GM19239 (cell line): ENCODE results near the gene CEP350.

ENCODE experiments used
- DNase-seq: peaks from one replicate; pipeline ENCODE4 v3.0.0; 2011; ENCODE audit warnings: low spot score; ENCODE audit not compliant: insufficient read length
- FAIRE-seq: peaks from 2 replicates; lab custom pipeline; 2011; peaks lifted over from hg19 to GRCh38; lab: Jason Lieb, UNC

CEP350 gene, protein sequence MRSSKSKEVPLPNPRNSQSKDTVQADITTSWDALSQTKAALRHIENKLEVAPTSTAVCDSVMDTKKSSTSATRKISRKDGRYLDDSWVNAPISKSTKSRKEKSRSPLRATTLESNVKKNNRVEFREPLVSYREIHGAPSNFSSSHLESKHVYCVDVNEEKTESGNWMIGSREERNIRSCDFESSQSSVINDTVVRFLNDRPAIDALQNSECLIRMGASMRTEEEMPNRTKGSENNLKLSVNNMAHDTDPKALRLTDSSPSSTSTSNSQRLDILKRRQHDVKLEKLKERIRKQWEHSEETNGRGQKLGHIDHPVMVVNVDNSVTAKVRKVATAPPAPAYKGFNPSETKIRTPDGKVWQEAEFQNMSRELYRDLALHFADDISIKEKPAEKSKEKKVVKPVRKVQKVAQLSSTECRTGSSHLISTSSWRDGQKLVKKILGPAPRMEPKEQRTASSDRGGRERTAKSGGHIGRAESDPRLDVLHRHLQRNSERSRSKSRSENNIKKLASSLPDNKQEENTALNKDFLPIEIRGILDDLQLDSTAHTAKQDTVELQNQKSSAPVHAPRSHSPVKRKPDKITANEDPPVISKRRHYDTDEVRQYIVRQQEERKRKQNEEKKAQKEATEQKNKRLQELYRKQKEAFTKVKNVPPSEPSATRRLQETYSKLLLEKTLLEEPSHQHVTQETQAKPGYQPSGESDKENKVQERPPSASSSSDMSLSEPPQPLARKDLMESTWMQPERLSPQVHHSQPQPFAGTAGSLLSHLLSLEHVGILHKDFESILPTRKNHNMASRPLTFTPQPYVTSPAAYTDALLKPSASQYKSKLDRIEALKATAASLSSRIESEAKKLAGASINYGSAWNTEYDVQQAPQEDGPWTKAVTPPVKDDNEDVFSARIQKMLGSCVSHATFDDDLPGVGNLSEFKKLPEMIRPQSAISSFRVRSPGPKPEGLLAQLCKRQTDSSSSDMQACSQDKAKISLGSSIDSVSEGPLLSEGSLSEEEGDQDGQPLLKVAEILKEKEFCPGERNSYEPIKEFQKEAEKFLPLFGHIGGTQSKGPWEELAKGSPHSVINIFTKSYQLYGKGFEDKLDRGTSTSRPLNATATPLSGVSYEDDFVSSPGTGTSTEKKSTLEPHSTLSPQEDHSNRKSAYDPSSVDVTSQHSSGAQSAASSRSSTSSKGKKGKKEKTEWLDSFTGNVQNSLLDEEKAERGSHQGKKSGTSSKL (N-terminal part only)

DNA sequence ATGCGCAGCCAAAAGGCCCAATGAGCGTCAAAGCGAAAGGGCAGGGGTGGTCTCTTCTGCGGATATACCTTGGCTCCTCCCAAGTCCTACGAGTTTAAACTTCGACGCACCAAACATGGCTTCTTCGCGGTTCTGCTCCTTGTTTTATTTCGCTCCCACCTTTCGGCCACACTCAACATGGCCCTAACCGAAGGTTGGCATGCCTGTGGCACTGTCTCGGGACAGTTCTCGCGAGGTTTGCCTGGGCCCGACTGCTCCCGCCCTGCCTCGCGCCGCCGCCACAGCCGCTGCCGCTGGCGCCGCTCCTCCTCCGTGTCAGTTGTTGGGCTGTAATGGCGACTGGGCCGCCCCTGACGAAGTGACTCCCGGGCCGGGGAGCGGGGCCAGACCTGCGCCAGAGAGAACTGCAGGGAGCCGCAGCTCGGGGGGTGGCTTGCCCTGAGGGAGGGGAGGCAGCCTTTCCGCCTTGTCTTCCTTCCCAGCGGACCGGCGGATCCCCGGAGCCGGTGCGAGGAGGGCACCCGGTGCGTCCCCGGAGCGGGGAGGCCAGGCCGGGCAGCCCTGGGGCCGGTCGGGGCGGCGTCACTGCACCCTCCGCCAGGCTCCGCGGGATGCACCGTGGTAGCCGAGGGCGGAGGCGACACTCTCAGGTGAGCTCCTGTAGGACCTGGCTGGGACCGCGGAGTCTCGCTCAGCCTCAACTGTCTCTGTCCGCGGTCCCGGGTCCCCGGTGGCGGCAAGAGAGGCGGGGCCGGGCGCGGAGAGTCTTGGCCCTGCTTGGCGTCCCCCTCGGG lies at the start of gene CEP350:
Gene CEP350, plus strand, starts transcription at position 318 of the 794 bp plus-strand sequence. CDS start 31,372 bp downstream, outside the sequence.
- DNase-seq, result peak; percentile 60
- FAIRE-seq, result peak; percentile 98

GRCh38 chr1:179910934-179911333 lies 43.7 kb upstream of the CEP350 start:
- no peak for DNase-seq
- FAIRE-seq, result no peak

DNA sequence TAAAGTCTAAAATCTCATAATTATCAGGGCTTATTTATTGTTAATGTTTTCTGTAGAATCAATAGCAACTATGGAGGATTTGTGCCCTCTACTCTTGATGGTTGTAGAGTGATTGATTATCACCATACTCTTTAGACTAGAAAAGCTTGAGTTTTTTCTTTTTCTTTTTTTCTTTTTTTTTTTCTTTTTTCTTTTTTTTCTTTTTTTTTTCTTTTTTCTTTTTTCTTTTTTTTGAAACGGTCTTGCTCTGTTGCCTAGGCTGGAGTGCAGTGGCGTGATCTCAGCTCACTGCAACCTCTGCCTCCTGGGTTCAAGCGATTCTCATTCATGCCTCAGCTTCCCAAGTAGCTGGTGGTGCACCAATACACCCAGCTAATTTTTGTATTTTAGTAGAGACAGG lies 42.8 kb upstream of the CEP350 start:
- FAIRE-seq (no peak), DNase-seq (no peak)

DNA sequence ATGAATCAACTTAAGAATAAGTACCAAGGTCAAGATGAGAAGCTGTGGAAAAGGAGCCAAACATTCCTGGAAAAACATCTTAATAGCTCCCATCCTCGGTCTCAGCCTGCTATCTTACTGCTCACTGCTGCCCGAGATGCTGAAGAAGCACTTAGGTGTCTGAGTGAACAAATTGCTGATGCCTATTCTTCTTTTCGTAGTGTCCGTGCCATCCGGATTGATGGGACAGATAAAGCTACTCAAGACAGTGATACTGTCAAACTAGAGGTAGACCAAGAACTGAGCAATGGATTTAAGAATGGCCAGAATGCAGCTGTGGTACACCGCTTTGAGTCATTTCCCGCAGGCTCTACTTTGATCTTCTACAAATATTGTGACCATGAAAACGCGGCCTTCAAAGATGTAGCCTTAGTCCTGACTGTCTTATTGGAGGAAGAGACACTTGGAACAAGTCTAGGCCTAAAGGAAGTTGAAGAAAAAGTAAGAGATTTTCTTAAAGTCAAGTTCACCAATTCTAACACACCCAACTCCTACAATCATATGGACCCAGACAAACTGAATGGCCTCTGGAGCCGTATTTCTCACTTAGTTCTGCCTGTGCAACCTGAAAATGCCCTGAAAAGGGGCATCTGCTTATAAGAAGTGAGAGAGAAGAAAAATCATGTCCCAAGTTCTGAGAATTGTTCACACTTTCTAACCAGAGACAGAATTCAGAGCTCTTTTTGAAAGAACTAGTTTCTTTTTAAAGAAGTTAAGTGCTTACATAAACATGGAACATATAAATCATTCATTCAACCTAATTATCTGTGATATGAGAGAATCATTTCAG lies 36.8 kb upstream of the CEP350 start:
- no peak for DNase-seq

DNA sequence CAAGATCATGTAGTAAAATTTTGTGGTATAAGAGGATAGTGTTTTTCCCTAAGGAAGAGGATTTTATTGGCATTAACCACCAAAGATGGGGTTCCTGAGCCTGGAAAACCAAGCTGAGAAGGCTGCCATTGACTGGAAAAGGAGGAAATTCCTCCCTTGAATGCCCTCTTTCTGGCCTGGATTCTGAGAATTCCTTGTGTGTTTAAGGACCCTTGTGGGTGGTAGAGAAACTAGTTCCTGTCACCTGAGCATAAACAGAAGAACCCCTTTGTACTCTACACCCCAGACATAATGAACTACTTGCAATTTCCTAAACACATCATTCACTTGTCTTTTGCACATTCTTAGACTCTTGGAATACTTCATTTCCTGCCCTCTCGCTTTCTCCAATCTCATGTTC lies 33.1 kb upstream of the CEP350 start:
- DNase-seq, result no peak
- FAIRE-seq, result no peak

More for the DNA sequence above, 36.8 kb upstream of the CEP350 start:
- FAIRE-seq, result no peak

DNA sequence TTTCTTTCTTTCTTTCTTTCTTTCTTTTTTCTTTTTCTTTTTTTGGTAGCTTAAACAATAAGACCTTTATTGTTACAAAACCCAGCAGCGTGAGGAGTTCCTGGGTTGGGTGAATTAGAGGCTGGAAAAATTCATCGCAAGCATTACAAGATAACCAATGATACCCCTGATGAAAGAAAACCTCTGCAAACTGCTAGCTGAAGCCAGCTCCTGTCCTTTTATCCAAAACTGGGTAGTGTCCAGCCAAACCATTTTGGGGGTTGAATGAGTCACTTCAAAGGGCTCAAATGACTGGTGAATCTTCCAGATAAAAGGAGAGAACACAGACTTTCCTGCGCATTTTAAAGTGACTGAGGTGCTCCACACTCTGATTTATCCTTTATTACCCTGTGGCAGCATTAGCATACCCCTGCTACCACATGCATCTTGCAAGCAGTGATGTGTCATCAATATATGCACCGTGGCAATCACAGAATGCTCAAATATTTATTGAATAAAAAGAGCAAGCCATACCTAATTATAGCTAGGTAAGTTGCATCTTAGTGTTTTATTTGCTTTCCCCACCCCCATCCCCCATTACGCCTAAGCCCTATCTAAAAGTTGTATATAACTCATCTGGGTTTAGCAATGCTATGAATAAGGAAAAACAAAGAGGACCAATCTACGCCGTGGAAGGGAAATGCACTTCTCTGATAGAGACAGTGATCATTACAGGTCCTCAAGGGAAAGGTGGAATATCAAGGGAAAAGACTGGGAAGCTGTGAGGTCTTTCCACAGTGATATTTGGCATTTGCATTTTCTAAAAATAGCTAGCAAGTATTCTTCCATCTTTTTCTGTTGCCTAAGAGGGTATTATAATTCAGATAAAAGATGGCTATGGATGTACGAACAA lies 32.4 kb upstream of the CEP350 start:
- FAIRE-seq (no peak), DNase-seq (no peak)

DNA sequence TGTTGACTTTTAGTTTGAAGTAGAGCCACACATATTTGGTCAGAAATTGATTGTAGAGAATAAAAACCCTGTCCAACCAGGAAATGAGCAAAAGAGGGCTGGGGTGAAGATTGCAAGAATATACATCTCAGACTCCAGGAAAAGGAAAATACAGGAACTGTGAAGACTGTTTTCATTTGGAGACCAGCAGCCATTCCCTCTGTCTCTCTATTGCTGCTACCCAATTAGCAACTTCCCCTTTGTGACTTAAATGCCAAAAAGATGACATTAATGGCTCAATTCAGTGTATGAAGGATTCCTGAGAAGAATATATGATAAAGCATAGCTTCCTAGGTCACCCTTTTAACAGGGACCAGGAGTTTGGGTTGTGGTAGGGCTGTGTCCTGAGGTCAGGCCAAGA lies 31.6 kb upstream of the CEP350 start:
- DNase-seq, result no peak
- FAIRE-seq, result no peak

- DNase-seq (no peak), FAIRE-seq (no peak)
Measured at GRCh38 chr1:179924268-179924667, 30.3 kb upstream of the CEP350 start.

- DNase-seq (no peak), FAIRE-seq (no peak)
Measured at GRCh38 chr1:179925302-179925701, 29.3 kb upstream of the CEP350 start.

DNA sequence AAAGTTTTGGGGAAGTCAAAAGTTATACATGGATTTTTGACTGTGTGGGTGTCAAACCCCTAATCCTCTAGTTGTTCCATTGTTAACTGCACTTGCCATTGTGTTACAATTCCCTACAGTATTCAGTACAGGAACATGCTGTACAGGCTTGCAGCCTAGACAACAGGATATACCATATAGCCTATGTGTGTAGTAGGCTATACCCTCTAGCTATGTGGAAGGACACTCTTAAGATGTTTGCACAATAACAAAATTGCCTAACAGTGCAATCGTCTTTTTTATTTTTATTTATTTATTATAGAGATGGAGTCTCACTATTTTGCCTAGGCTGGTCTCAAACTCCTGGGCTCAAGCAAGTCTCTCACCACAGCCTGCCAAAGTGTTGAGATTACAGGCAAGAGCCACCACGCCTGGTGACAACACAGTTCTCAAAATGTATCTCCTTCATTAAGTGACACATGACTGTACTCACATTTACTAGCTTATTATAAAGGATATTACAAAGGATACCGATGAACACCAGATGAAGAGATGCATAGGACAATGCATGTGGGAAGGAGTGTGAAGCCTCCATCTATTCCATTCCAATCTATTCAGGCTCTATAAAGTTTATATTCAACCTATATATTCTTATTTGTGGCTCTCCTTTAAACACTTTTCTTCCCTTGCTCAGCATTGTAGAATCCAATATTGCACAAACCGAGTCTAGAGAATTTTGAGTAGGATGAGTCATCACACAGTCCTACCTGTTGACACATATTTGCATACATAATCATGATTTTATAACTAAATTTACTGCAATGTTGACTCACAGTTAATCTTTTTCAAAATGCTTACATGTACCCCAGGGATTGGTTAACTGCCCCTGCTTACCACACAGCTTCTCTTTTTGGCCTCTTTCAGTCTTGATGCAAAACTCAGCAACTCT lies 28.4 kb upstream of the CEP350 start:
- no peak for FAIRE-seq
- no peak for DNase-seq

GRCh38 chr1:179926850-179927205 lies 27.8 kb upstream of the CEP350 start:
- FAIRE-seq (no peak), DNase-seq (no peak)

DNA sequence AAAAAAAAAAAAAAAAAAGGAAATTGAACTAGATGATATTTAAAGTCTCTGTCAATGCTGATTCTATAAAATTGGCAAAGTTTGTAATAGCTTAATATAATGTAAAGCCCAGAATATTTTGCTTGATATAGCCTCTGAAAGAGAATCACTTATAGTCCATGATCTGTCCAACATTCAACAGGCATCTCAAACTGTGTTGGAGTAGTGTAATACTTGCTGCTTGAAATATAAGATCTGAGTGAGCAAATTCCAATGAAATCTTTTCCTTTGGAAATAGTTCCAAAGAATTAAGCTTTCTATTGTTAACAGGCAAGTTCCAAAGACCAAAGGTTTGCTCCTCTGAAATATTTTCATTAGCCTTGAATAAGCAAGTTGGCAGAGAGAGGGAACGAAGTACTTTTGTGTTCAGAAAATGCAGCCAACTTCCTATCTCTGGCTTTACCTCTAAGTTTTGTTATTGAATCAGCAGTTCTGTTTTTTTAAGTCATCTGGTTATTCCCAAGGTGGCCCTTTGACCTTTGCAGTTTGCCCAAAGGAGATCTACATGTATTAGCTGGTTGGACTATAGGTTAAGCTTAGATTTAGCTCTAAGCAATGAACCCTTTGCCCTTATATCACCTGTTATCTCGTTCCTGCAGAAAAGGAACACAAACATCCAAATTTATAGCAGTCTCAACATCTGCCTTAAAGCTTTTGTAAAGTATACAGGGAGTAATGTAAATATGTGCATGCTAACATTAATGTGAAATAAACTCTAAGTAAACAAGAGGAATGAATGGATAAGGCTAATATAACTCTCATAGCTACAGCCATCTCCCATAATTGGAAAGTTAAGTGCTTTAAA lies 24.4 kb upstream of the CEP350 start:
- no peak for FAIRE-seq
- no peak for DNase-seq

DNA sequence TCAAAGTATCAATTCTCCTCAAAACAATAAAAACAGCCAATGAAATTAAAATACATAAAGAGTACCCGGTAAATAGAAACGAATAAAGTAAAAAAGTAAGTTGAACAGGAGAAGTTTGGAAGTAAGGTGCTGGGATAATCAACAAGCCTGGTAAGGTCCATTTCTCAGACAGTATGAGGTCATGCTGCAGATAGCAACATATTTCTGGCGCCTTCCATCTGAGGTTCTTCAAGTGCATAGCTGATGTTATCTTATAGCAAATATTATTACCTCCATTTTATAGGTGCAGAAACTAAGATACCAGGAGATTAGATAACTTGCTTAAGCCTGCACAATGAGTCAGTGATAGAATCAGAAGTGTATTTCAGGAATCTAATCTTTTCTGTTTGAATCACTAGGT lies 23.7 kb upstream of the CEP350 start:
- no peak for DNase-seq

GRCh38 chr1:179933219-179933618 lies 21.4 kb upstream of the CEP350 start:
- no peak for DNase-seq
- no peak for FAIRE-seq

More for the DNA sequence above, 23.7 kb upstream of the CEP350 start:
- FAIRE-seq, result no peak

- DNase-seq (no peak), FAIRE-seq (no peak)
Measured at GRCh38 chr1:179935909-179936496, 18.6 kb upstream of the CEP350 start.
